ENCODE results near the gene GIMAP8. TPM values are rescaled to one million over a fixed set of nuclear protein-coding genes. Genes with fewer than 3 reads are reported as not detected.

The GIMAP8 gene
- total and polyA plus RNA-seq, 2 of the 8 experiments (the other 6 are each of a cell fraction or from before 2014, with no cell fraction given) = not detected

GRCh38 chr7:150461520-150461919, 11.1 kb downstream of the GIMAP8 start:
- CTCF ChIA-PET (ENCODE audit: partially characterized antibody) = interaction anchor here (1.0 to 1.3 kb wide), 2 partner anchors 9 to 12 kb away, joined by 3 to 6 read pairs; no protein-coding TSS in a partner anchor
- no peak for FAIRE-seq
- TF ChIP-seq SP1 (IDR thresholded peaks at IDR 0.05; ENCODE audit: low read depth, low read length) = no peak
- no peak for TF ChIP-seq NRF1 (IDR thresholded peaks at IDR 0.05; ENCODE audit: low read depth, low read length)
- TF ChIP-seq CHD2 (IDR thresholded peaks at IDR 0.05; ENCODE audit: low read length) = no peak
- TF ChIP-seq CTBP2 (IDR thresholded peaks at IDR 0.05; ENCODE audit: borderline replicate concordance, insufficient read depth, insufficient read length, low read length) = no peak
- TF ChIP-seq POLR2A (IDR thresholded peaks at IDR 0.05; ENCODE audit: control extremely low read depth in 1 of 2, low read depth in 2 of 2, low read length in 2 of 2) = no peak
- no peak for TF ChIP-seq KDM5A (IDR thresholded peaks at IDR 0.05; ENCODE audit: low read length)
- no peak for TF ChIP-seq YY1 (IDR thresholded peaks at IDR 0.05; ENCODE audit: low read depth, low read length)
- no peak for TF ChIP-seq BRCA1 (IDR thresholded peaks at IDR 0.05; ENCODE audit: low read depth, low read length)
- no peak for TF ChIP-seq FOSL1 (IDR thresholded peaks at IDR 0.05; ENCODE audit: insufficient read depth, low read depth, low read length)
- TF ChIP-seq USF2 (IDR thresholded peaks at IDR 0.05; ENCODE audit: low read length) = no peak
- TF ChIP-seq CTCF (IDR thresholded peaks at IDR 0.05; ENCODE audit: control extremely low read depth in 1 of 3, insufficient read depth in 1 of 3, low read depth in 1 of 3, low read length in 3 of 3) = no peak
- no peak for TF ChIP-seq SIRT6 (IDR thresholded peaks at IDR 0.05; ENCODE audit: low read length)

More at GRCh38 chr7:150461520-150461919, 11.1 kb downstream of the GIMAP8 start:
- POLR2A ChIA-PET (ENCODE audit: partially characterized antibody) = no interaction called here
- Histone ChIP-seq H3K79me2 (ENCODE audit: control insufficient read depth in 1 of 2, insufficient read depth in 2 of 2, low read length in 2 of 2) (no peaks in the 10 kb centered on the region), H2BK12ac (ENCODE audit: low read depth, low read length) (no peak overlapping the region), H3K4me3 (ENCODE audit: extremely low read depth in 1 of 4, insufficient read depth in 2 of 4, low read depth in 3 of 4, low read length in 4 of 4) (no peak overlapping the region), H3K18ac (ENCODE audit: extremely low read depth, low read length) (no peak overlapping the region), H3K27ac (ENCODE audit: low read depth, low read length) (no peak overlapping the region), H4K20me1 (replicated peaks in 1 of 2; ENCODE audit: control insufficient read depth in 1 of 2, insufficient read depth in 2 of 2, low read length in 2 of 2) (no peaks in the 10 kb centered on the region), H2BK5ac (ENCODE audit: low read depth, low read length) (no peak overlapping the region), H3K9me3 (ENCODE audit: insufficient read depth in 2 of 2, low read depth in 1 of 2, low read length in 1 of 2) (peaks cover 4 to 6% of the 10 kb centered on the region in 2 experiments; a peak in 3 of 4 replicates), H2BK15ac (ENCODE audit: low read length) (no peak overlapping the region), H3K23me2 (ENCODE audit: low read depth, low read length) (no peaks in the 10 kb centered on the region), H3K4me1 (replicated peaks in 1 of 4; ENCODE audit: control insufficient read depth in 3 of 4, insufficient read depth in 4 of 4, low read length in 3 of 4) (no peaks in the 10 kb centered on the region), H3K4ac (replicated peaks; ENCODE audit: insufficient read length, low read depth, low read length) (no peak overlapping the region), H4K5ac (ENCODE audit: insufficient read length, low read depth, low read length) (no peak overlapping the region), H2BK120ac (replicated peaks; ENCODE audit: low read depth, low read length) (no peak overlapping the region), H3K14ac (ENCODE audit: insufficient read length) (no peak overlapping the region), H3K56ac (replicated peaks; ENCODE audit: insufficient read length, low read depth, low read length) (no peak overlapping the region), H3K4me2 (ENCODE audit: insufficient read depth in 1 of 2, low read depth in 2 of 2, low read length in 2 of 2) (no peak overlapping the region), H3K27me3 (replicated peaks in 1 of 4; ENCODE audit: control insufficient read depth in 3 of 4, extremely low read depth in 1 of 4, insufficient read depth in 3 of 4, low read length in 3 of 4) (no peaks in the 10 kb centered on the region), H2AK5ac (ENCODE audit: low read depth, low read length) (no peak overlapping the region), H4K8ac (ENCODE audit: extremely low read depth, insufficient read depth, low read length) (no peak overlapping the region), H4K91ac (replicated peaks; ENCODE audit: insufficient read length, low read length) (no peak overlapping the region), H2BK20ac (ENCODE audit: low read length) (no peak overlapping the region), H3K36me3 (ENCODE audit: control insufficient read depth in 2 of 4, insufficient read depth in 4 of 4, low read length in 3 of 4) (no peaks in the 10 kb centered on the region), H3K9ac (replicated peaks in 1 of 4; ENCODE audit: extremely low read depth in 1 of 4, low read depth in 3 of 4, low read length in 3 of 4) (no peak overlapping the region), H3K79me1 (ENCODE audit: low read depth, low read length) (no peaks in the 10 kb centered on the region), H3K23ac (ENCODE audit: insufficient read length) (no peak overlapping the region), H2AFZ (ENCODE audit: low read length) (no peak overlapping the region)
- no peak for DNase-seq (ENCODE audit: low read depth in 1 of 2, low spot score in 2 of 2)
- WGBS, 2 experiments (ENCODE audit: extremely low coverage in 1 of 2, insufficient coverage in 1 of 2, insufficient read length in 1 of 2, insufficient replicate concordance in 2 of 2, low coverage in 1 of 2, low lambda C conversion rate in 2 of 2, missing lambda C conversion rate in 1 of 2) = 100% methylated on average over 1 of the region's 1 CpG; no CpG with 5 or more reads in 1 of the 2 experiments

Data from H1 (cell line).